Measurements from ENCODE around the gene SNX22.
"Not testable (repeated sequence)": the region's sequence is repeated elsewhere in the genome, so short reads cannot be mapped to it uniquely, and the experiment has no call there.

Gene SNX22

GRCh38 chr15:64112073-64112772, 39.3 kb upstream of the SNX22 start:
- no peak for ATAC-seq
- TF ChIP-seq ESRRG (CRISPR knock-in tag; IDR thresholded peaks at IDR 0.05) (no peak), ARNTL (CRISPR knock-in tag; IDR thresholded peaks at IDR 0.05; ENCODE audit: borderline replicate concordance, low read depth) (no peak), TOX (CRISPR knock-in tag; IDR thresholded peaks at IDR 0.05; ENCODE audit: borderline replicate concordance) (no peak), ZNF70 (CRISPR knock-in tag; IDR thresholded peaks at IDR 0.05) (no peak), OSR1 (CRISPR knock-in tag; IDR thresholded peaks at IDR 0.05) (no peak), ZNF565 (CRISPR knock-in tag; conservative IDR thresholded peaks at IDR 0.05; ENCODE audit: low read depth) (no peak), SNAI2 (CRISPR knock-in tag; IDR thresholded peaks at IDR 0.05) (no peak), ZNF8 (CRISPR knock-in tag; IDR thresholded peaks at IDR 0.05) (no peak), POU6F1 (CRISPR knock-in tag; IDR thresholded peaks at IDR 0.05; ENCODE audit: borderline replicate concordance, low read depth) (no peak)

GRCh38 chr15:64112904-64113303, 38.6 kb upstream of the SNX22 start:
- ATAC-seq: no peak
- TF ChIP-seq ZFP30 (CRISPR knock-in tag; IDR thresholded peaks at IDR 0.05): no peak
- no peak for TF ChIP-seq PPARA (CRISPR knock-in tag; IDR thresholded peaks at IDR 0.05; ENCODE audit: borderline replicate concordance)
- TF ChIP-seq ISL1 (CRISPR knock-in tag; IDR thresholded peaks at IDR 0.05): no peak
- TF ChIP-seq ZNF8 (CRISPR knock-in tag; IDR thresholded peaks at IDR 0.05): no peak
- no peak for TF ChIP-seq CSDC2 (CRISPR knock-in tag; IDR thresholded peaks at IDR 0.05)
- TF ChIP-seq TCF4 (CRISPR knock-in tag; IDR thresholded peaks at IDR 0.05; ENCODE audit: borderline replicate concordance): no peak
- no peak for TF ChIP-seq RARB (CRISPR knock-in tag; IDR thresholded peaks at IDR 0.05)
- no peak for TF ChIP-seq ZC3H10 (CRISPR knock-in tag; IDR thresholded peaks at IDR 0.05)

- ATAC-seq: no peak
- TF ChIP-seq BACH2 (CRISPR knock-in tag; IDR thresholded peaks at IDR 0.05; ENCODE audit: borderline replicate concordance): no peak
- no peak for TF ChIP-seq TSHZ2 (CRISPR knock-in tag; IDR thresholded peaks at IDR 0.05)
- no peak for TF ChIP-seq POU6F1 (CRISPR knock-in tag; IDR thresholded peaks at IDR 0.05; ENCODE audit: borderline replicate concordance, low read depth)
- no peak for TF ChIP-seq SNAI2 (CRISPR knock-in tag; IDR thresholded peaks at IDR 0.05)
- no peak for TF ChIP-seq CREB5 (CRISPR knock-in tag; IDR thresholded peaks at IDR 0.05; ENCODE audit: low read depth)
- no peak for TF ChIP-seq TCF4 (CRISPR knock-in tag; IDR thresholded peaks at IDR 0.05; ENCODE audit: borderline replicate concordance)
- TF ChIP-seq ZFP30 (CRISPR knock-in tag; IDR thresholded peaks at IDR 0.05): no peak
- no peak for TF ChIP-seq ZNF8 (CRISPR knock-in tag; IDR thresholded peaks at IDR 0.05)
- TF ChIP-seq ZNF70 (CRISPR knock-in tag; IDR thresholded peaks at IDR 0.05): no peak
- no peak for TF ChIP-seq ZFP3 (CRISPR knock-in tag; IDR thresholded peaks at IDR 0.05)
- no peak for TF ChIP-seq ESRRG (CRISPR knock-in tag; IDR thresholded peaks at IDR 0.05)
- no peak for TF ChIP-seq CSDC2 (CRISPR knock-in tag; IDR thresholded peaks at IDR 0.05)
- TF ChIP-seq OSR1 (CRISPR knock-in tag; IDR thresholded peaks at IDR 0.05): no peak
- TF ChIP-seq PPARA (CRISPR knock-in tag; IDR thresholded peaks at IDR 0.05; ENCODE audit: borderline replicate concordance): no peak
- TF ChIP-seq PATZ1 (CRISPR knock-in tag; IDR thresholded peaks at IDR 0.05; ENCODE audit: borderline replicate concordance): no peak
- TF ChIP-seq ISL1 (CRISPR knock-in tag; IDR thresholded peaks at IDR 0.05): no peak
- TF ChIP-seq RARB (CRISPR knock-in tag; IDR thresholded peaks at IDR 0.05): no peak
- no peak for TF ChIP-seq CSRNP3 (CRISPR knock-in tag; IDR thresholded peaks at IDR 0.05)
- no peak for TF ChIP-seq GLIS3 (CRISPR knock-in tag; IDR thresholded peaks at IDR 0.05)
- TF ChIP-seq ZNF565 (CRISPR knock-in tag; conservative IDR thresholded peaks at IDR 0.05; ENCODE audit: low read depth): no peak
Measured at GRCh38 chr15:64117759-64118487, 33.6 kb upstream of the SNX22 start.

- not testable (repeated sequence) for ATAC-seq
Measured at GRCh38 chr15:64120322-64120721, 31.2 kb upstream of the SNX22 start.
